AG09309 (cell line): ENCODE results near the gene PLEKHB1.

Source experiments
- DNase-seq: peaks from one replicate; pipeline ENCODE4 v3.0.0-alpha.2; 2010; ENCODE audit warnings: low read depth
- H3K4me3 ChIP-seq: 2 replicates; pipeline ENCODE4 v1.5.1; 2011; ENCODE audit warnings: mild to moderate bottlenecking, low read depth, low read length, moderate library complexity; ENCODE audit not compliant: control insufficient read depth
- TF ChIP-seq, protein P1 (sequence below): IDR thresholded peaks from 2 replicates; pipeline ENCODE4 v1.5.1; 2011; ENCODE audit warnings: mild to moderate bottlenecking, low read depth, low read length, inconsistent platforms; ENCODE audit not compliant: insufficient read depth, control insufficient read depth; ENCODE audit errors: missing control alignments

The PLEKHB1 gene

DNA sequence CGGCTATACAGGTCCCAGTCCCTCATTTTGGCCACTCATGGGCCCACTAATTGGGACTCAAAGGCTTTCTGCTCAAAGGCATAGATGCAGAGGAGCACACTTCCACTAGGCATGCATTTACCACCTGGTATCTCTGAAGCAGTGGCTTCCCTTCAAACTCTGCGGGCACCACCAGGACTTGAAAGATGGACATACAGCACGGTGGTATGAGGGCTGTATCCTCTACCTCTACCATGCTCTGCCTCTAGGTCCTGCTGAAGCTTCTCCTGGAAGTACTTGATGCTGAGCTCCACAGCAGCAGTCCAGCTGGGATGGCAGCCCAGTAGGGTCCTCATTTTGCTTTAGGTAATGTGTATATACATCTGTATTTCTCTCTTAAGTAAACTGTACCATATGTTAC is 64.6 kb downstream of the PLEKHB1 start:
- TF ChIP-seq, protein P1, sequence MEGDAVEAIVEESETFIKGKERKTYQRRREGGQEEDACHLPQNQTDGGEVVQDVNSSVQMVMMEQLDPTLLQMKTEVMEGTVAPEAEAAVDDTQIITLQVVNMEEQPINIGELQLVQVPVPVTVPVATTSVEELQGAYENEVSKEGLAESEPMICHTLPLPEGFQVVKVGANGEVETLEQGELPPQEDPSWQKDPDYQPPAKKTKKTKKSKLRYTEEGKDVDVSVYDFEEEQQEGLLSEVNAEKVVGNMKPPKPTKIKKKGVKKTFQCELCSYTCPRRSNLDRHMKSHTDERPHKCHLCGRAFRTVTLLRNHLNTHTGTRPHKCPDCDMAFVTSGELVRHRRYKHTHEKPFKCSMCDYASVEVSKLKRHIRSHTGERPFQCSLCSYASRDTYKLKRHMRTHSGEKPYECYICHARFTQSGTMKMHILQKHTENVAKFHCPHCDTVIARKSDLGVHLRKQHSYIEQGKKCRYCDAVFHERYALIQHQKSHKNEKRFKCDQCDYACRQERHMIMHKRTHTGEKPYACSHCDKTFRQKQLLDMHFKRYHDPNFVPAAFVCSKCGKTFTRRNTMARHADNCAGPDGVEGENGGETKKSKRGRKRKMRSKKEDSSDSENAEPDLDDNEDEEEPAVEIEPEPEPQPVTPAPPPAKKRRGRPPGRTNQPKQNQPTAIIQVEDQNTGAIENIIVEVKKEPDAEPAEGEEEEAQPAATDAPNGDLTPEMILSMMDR: no peak
- no peak overlapping the region for H3K4me3 ChIP-seq
- DNase-seq: no peak
